Right forelimb (tissue), 1 donor: ENCODE data around the gene EPB41L2.
"Not testable (repeated sequence)": the region's sequence is repeated elsewhere in the genome, so short reads cannot be mapped to it uniquely, and the experiment has no call there.

Experiments
- DNase-seq: peaks from one replicate; pipeline ENCODE4 v3.0.0-alpha.2; 2018

Gene EPB41L2

GRCh38 chr6:130829333-130829910, 233.6 kb downstream of the EPB41L2 start:
- DNase-seq, result no peak

- no peak for DNase-seq
Observed at GRCh38 chr6:130827247-130828149, 235.5 kb downstream of the EPB41L2 start, which contains the start of gene SMLR1. Gene SMLR1 (plus strand): TSS chr6:130827406. CDS start chr6:130827414, 8 bp downstream.

- no peak for DNase-seq
Observed at GRCh38 chr6:130826442-130827246, 236.4 kb downstream of the EPB41L2 start.

- DNase-seq, result no peak
Observed at GRCh38 chr6:130825772-130826441, 237.1 kb downstream of the EPB41L2 start.

- DNase-seq, result no peak
Observed at GRCh38 chr6:130824978-130825694, 237.9 kb downstream of the EPB41L2 start.

GRCh38 chr6:130822736-130823135, 240.3 kb downstream of the EPB41L2 start:
- DNase-seq, result no peak

GRCh38 chr6:130815200-130816071, 247.6 kb downstream of the EPB41L2 start:
- no peak for DNase-seq

GRCh38 chr6:130814506-130814905, 248.5 kb downstream of the EPB41L2 start:
- no peak for DNase-seq

GRCh38 chr6:130811932-130812331, 251.1 kb downstream of the EPB41L2 start:
- DNase-seq, result no peak

- no peak for DNase-seq
Observed at GRCh38 chr6:130810307-130811030, 252.6 kb downstream of the EPB41L2 start.

- DNase-seq, result not testable (repeated sequence)
Observed at GRCh38 chr6:130801368-130801767, 261.7 kb downstream of the EPB41L2 start.

- no peak for DNase-seq
Observed at GRCh38 chr6:130797061-130797460, 266.0 kb downstream of the EPB41L2 start.

GRCh38 chr6:130796313-130796905, 266.6 kb downstream of the EPB41L2 start:
- no peak for DNase-seq

GRCh38 chr6:130794738-130795137, 268.3 kb downstream of the EPB41L2 start:
- no peak for DNase-seq

- no peak for DNase-seq
Observed at GRCh38 chr6:130794010-130794697, 268.9 kb downstream of the EPB41L2 start.
